GM12872 (cell line): ENCODE results near the gene POM121L12.

Experiments used
- TF ChIP-seq, protein P1 (sequence below): IDR thresholded peaks from 3 replicates; pipeline ENCODE4 v1.5.1; 2011; ENCODE audit warnings: low read depth, mild to moderate bottlenecking, low read length, moderate library complexity; ENCODE audit not compliant: insufficient read depth

POM121L12 gene

GRCh38 chr7:53068673-53069072 is 33.2 kb downstream of the POM121L12 start:
- TF ChIP-seq, protein P1, sequence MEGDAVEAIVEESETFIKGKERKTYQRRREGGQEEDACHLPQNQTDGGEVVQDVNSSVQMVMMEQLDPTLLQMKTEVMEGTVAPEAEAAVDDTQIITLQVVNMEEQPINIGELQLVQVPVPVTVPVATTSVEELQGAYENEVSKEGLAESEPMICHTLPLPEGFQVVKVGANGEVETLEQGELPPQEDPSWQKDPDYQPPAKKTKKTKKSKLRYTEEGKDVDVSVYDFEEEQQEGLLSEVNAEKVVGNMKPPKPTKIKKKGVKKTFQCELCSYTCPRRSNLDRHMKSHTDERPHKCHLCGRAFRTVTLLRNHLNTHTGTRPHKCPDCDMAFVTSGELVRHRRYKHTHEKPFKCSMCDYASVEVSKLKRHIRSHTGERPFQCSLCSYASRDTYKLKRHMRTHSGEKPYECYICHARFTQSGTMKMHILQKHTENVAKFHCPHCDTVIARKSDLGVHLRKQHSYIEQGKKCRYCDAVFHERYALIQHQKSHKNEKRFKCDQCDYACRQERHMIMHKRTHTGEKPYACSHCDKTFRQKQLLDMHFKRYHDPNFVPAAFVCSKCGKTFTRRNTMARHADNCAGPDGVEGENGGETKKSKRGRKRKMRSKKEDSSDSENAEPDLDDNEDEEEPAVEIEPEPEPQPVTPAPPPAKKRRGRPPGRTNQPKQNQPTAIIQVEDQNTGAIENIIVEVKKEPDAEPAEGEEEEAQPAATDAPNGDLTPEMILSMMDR = no peak

- TF ChIP-seq, protein P1 = no peak
Observed at GRCh38 chr7:53070883-53071282, 35.5 kb downstream of the POM121L12 start.
